ENCODE measurements around the gene ERVH48-1.
A peak's percentile ranks its signal among the peaks of the same experiment; 100 is the strongest.
"Not testable (repeated sequence)": the region's sequence is repeated elsewhere in the genome, so short reads cannot be mapped to it uniquely, and the experiment has no call there.

Gene ERVH48-1

DNA sequence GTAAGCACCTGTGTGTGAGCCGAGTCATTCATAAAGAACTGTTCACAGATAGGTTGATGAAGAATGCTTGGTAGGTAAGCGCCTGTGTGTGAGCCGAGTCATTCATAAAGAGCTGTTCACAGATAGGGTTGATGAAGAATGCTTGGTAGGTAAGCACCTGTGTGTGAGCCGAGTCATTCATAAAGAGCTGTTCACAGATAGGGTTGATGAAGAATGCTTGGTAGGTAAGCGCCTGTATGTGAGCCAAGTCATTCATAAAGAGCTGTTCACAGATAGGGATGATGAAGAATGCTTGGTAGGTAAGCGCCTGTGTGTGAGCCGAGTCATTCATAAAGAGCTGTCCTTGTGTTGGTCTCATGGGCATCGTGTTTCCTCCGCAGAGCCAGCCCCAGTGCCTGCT is 16.9 kb downstream of the ERVH48-1 start:
- not testable (repeated sequence) for FAIRE-seq; DNase-seq (ENCODE audit: low spot score)

DNA sequence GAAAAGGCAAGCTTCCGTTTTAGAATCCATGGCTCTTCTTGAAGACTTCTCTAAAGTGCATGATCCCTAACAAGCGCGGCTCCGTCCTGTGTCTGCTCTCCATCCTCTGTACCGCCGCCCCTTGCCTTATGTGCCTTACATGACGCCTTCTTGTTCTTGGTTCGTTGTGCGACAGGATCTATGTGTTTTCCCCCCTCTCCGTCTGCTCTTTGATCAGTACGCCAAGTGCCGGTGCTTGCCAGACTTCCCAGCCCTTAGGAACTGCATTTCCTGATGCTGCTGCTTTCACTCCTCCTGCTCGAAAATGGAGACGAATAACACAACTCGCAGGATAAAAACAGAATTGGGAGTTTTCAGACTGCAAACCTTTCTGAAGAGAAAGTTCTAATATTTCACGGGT is 19.2 kb downstream of the ERVH48-1 start:
- DNase-seq (ENCODE audit: low spot score): no peak
- no peak for FAIRE-seq

DNA sequence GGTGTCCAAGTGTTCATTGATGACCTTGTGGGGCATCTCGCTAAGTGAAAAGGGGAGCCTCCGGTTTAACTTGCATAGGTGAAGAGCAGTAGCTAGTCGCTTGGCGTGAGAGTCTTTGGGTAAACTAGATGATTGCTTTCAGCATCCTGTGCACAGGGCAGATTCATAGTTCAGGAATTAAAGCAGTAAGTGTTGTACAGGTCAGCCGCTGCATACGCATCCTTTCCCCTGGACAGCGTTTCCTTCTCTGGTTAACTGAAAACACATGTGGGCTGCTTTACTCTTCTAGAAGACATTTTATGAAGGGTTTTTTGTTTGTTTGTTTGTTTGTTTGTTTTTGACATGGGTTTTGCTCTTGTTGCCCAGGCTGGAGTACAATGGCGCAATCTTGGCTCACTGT is 20.2 kb downstream of the ERVH48-1 start:
- no peak for FAIRE-seq
- DNase-seq (ENCODE audit: low spot score): no peak

DNA sequence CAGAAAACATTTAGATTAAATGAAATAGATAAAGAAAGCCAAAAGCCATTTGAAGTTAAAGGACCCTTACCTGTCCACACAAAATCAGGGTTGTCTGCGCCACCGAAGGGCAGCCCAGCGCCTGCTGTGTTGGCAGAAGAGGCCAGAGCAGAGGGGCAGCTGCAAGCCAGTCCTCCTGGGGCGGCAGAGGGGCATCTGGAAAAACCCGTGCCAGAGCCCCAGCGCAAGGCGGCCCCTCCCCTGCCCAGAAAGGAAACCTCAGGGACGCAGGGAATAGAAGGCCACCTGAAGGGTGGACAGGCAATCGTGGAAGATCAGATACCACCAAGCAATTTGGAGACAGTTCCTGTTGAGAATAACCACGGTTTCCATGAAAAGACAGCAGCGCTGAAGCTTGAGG is 21.6 kb downstream of the ERVH48-1 start:
- DNase-seq (ENCODE audit: low spot score) (no peak), FAIRE-seq (no peak)

DNA sequence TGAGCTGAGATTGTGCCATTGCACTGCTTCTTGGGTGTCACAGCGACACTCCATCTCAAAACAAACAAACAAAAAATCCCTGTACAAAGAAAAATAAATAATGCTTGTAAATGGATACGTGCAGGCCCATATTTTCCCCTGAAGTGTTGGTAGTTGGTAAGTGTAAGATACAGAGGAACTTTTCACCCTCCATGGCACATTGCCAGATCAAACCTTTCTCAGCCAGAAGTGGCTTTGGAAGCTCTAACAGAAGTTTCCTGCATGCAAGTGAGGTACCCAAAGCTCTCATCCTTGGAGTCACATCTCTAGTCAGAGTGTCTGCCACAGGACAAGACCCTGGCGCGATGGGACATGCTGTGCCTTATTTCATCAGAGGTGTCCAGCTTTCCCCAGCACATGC is 25.0 kb downstream of the ERVH48-1 start:
- FAIRE-seq: no peak
- no peak for DNase-seq (ENCODE audit: low spot score)

DNA sequence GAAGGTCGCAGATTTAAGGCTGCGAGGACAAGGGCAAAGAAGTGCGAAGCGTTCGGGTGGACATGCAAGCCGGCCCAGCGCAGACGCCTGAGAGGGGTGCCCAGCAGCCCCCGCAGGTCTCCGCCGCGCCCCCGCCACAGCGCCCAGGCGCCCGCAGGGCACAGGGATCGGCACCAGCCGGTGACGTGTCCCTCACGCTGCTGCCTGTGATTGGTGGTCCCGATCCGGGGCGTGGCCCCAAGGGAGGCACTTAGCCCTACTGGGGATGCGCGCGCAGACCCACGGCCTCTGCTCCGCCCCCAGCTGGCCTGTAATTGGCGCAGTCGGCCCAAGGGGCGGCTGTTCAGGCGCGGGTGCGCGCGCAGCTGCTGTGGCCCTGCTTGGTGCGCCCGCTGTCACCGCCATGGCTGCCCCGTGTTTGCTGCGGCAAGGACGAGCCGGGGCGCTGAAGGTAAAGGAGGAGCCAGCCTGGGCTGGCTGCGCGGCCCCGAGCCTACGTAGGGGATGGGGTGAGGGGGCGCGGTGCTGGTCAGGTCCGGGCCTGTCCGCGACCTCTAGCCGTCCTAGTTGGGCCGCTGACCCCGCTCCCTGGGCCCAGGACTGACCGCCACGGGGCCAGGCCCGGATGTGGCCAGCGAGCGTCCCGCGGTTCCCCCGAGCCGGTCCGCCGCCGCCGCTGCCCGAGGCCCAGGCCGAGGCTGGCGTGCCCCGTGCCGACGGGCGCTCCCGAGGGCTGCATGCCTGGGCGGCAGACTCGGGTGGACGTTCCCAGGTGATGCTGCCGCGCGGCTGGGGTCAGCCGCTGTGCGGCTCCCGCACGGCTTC is 32.3 kb downstream of the ERVH48-1 start, which contains the start of gene NDUFV3:
Gene NDUFV3 (plus strand): TSS at position 379 of the 825 bp plus-strand sequence. CDS start 25 bp downstream, at position 404.
- DNase-seq (ENCODE audit: low spot score) (peak; percentile 98), FAIRE-seq (peak; percentile 66)

DNA sequence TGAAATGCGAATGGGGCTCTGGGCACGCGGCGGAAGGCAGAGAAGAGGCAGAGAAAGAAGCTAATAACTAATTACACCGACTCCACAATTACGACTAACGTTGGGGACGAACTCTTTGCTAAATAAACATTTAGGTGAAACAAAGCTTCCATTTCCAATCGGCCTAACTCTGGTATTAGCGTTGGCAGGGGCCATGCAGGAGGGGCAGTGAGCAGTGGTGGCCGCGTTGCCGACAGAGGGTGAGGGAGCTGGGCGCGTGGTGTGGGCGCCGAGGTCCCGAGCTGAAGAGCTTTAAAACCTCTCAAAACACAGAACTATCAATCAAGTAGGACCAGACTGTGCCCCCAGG is 32.9 kb downstream of the ERVH48-1 start:
- FAIRE-seq (no peak), DNase-seq (ENCODE audit: low spot score) (no peak)

DNA sequence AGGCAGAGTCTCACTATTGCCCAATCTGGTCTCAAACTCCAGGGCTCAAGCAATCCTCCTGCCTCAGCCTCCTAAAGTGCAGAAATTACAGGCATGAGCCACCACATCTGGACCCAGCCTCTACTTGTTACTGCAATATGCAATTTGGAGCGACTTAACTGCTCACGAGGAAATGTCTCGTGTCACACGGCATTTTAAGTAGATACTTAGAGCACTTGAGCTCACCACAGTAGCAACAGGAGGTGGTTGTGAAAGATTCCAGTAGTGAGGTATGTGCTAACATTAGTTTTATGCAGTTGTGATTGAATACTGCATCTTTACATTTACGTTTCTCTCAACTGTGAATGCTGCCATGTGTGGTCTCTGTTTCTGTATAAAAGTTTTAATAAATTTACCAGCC is 38.1 kb downstream of the ERVH48-1 start:
- no peak for FAIRE-seq

DNA sequence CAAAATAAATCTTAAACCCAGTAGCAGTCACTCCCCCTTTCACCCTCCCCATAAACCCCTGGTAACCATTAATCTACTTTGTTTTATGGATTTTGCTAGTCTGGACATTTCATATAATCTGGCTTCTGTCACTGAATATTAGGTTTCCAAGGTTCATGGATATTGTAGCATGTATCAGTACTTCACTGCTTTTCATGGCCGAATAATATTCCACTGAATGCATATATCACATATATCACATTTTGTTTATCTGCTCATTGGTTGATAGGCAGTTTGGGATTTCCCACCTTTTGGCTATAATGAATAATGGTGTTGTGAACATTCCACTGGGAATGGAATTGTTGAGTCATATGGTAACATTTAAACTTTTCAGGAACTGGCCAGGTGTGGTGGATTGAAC is 41.5 kb downstream of the ERVH48-1 start:
- FAIRE-seq (no peak), DNase-seq (ENCODE audit: low spot score) (no peak)

More for the DNA sequence above, 38.1 kb downstream of the ERVH48-1 start:
- no peak for DNase-seq (ENCODE audit: low spot score)

DNA sequence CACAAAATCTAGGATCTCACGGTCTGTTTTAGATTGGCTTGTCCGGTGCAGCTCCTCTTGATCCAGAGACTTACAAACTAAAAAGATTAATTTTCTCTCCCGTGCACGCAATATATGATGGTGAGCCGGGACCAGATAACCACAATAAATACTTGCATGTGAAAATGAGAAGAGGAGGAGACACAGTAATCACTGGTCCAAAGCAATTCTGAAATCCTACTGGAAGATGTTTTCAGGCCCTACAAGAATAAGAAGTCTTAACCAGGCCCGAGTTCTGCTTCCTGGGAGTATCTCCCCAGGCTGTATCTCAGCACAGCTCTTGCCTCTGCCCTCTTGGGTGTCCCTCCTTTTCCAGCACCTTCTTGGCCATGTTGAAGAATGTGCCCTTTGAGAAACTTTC is 45.1 kb downstream of the ERVH48-1 start:
- DNase-seq (ENCODE audit: low spot score) (no peak), FAIRE-seq (no peak)

DNA sequence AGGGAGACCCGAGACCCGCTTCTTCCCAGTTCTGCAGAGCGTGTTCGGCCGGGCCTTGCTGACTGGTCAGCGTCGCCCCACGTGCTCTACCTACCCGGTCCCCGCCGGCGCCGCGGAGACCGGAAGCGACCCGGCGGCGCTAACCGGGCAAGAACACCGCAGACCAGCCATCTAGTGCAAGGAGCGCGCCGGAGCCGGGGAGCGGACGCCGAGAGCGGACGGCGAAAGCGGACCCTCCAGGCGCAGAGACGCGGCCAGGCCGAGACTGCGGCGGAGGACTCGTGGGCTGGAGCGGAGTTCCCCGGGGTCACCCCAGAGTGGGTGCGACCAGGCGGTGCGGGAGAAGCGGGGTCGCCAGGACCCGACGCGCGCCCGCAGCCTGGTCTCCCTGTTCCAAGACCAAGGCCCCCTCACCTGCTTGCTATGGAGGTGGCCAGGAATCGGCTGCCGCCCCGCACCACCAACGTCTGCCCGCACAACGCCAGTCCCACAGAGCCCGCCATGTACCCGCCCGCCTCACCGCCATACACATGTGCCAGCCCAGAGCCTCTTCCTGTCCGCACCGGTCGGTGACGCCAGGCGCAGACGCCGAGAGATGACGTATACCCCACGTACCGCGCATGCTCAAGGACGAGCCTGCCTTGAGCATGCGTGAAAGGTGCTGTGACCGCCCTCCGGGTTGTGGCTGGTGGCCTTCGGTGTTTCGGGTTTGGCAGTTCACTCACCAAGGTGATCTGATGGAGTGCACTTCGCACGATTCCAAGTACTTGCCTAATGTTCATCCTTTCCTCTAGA is 46.2 kb downstream of the ERVH48-1 start, which contains the start of gene WDR4:
Gene WDR4 (minus strand): TSS at position 547 of the 795 bp plus-strand sequence. CDS start 44 bp downstream, at position 503.
- peak; percentile 58 for FAIRE-seq
- peak; percentile 95 for DNase-seq (ENCODE audit: low spot score)

DNA sequence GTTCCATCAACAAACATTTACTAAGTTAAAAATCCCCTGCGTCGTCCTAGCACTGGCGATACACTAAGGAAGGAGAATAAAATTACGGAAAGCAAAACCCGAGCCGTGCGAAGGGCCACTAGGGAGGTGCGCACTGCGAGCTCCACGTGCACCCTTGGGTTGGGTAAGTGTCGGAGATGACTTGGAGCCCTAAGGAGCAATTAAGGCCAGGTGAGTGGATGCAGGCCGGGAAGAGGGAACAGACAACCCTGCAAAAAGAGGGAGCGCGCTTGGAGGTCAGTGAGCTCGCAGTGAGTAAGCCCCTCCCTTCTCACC is 46.8 kb downstream of the ERVH48-1 start:
- FAIRE-seq (no peak), DNase-seq (ENCODE audit: low spot score) (no peak)

DNA sequence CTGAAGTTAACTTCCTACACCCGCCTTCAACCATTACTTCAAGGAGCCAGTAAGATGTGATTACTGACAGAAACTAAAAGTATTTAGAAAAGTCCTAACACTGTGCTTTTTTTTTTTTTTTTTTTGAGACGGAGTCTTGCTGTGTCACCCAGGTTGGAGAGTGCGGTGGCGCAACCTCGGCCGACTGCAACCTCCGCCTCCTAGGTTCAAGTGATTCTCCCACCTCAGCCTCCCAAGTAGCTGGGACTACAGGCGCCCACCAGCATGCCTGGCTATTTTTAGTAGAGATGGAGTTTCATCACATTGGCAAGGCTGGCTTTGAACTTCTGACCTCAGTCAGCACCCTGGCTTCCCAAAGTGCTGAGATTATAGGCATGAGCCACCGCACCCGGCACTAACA is 49.6 kb downstream of the ERVH48-1 start:
- not testable (repeated sequence) for FAIRE-seq; DNase-seq (ENCODE audit: low spot score)

DNA sequence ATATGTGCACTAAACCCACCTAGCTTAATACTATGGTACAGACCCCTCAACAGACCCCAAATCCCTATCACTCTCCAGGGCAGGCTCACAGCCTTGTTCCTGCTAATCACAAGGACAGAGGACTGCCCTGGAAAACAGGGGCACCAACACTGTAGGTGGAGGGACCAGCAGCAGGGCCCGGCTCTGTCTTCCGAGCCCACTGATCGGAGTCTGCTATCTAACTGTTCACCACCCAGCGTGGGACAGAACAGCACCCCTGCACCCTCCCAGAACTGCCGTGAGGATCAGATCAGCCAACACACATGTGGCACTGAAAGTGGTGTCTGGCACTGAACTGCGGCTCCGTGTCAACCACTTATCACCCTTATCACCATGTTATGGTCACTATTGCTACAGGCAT is 52.3 kb downstream of the ERVH48-1 start:
- no peak for FAIRE-seq
- DNase-seq (ENCODE audit: low spot score): no peak

DNA sequence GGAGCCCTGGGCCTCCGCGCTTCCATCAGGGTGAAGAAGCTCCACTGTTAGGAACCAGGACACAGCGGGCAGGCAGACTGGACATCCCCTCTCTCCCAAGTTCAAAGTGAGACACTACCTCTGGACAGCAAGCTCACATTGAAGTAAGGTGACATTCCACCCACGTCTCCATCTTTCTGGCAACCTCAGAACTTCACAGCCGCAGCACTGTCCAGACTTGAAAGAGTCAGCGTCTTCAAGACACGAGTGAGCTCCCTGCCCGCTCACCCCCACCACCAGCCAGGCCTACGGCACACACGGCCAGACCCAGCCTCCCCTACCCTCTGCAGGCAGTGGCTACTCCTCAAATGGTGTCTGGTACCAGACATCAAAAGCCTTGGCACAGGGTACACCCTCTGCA is 57.2 kb downstream of the ERVH48-1 start:
- FAIRE-seq (no peak), DNase-seq (ENCODE audit: low spot score) (no peak)

Measured in RCC 7860 (cell line).